NCI-H187 treated with DMSO at 0.1 percent for 48 hours (cell line): ENCODE results near the gene ATIC.
"Not testable (repeated sequence)": the region's sequence is repeated elsewhere in the genome, so short reads cannot be mapped to it uniquely, and the experiment has no call there.

ENCODE experiments used
- DNase-seq: peaks from one replicate; lab custom pipeline; 2025; lab: John Stamatoyannopoulos, UW

ATIC gene

GRCh38 chr2:215315301-215315700 is 3.4 kb downstream of the ATIC start:
- no peak for DNase-seq

- DNase-seq = no peak
These were observed 4.5 kb downstream of the ATIC start for GRCh38 chr2:215316336-215316735.

DNA sequence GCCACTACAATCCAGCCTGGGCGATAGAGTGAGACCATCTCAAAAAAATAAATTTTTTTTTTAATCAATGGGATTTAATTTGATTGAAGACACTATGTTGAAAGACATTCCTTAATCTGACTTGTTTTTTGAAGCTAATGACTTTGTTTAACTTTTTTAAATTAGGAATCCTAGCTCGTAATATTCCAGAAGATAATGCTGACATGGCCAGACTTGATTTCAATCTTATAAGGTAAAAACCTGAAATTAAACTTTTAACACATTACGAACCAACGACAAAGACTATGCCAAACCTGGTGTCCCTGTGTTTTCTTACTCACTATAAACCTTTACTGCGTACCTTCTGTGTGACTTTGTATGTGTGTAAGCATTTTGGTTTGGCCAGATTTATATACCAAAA is 7.6 kb downstream of the ATIC start:
- DNase-seq = no peak

- DNase-seq = no peak
These were observed 8.2 kb downstream of the ATIC start for GRCh38 chr2:215320102-215320501.

- DNase-seq = no peak
These were observed 8.8 kb downstream of the ATIC start for GRCh38 chr2:215320679-215321078.

DNA sequence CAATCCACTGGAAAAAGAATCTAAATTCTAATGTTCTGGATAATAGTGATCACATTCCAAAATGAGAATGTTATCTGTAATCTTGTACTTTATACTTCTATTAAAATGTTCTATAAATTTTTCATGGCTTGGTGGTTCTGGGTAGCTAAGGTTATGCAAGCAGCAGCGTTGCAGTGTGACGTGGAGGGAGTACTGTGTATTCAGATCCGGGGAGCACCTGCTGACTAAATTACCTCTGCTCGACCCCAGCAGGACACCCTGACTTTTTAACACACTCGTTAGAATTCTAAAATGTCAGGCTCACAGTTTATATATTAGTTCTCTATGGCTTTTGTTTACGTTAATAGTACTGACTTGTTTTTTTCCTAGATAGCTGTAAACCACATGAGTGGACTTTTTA is 13.0 kb downstream of the ATIC start:
- DNase-seq = no peak

DNA sequence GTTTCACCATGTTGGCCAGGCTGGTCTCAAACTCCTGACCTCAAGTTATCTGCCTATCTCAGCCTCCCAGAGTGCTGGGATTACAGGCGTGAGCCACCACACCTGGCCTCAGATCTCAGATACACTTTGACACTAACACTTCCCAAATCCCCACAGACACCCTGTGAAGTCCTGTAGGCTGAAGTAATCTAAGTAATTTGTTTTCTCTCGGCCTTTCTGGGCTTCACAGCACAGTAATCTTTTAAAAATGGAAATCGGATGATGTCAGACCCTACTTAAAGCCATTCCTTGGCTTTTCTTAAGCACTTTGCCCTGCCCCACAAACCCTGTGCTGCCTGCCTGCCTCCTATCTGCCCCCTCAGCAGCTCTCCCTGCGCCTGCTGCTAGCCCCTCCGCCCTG is 16.2 kb downstream of the ATIC start:
- no peak for DNase-seq

DNA sequence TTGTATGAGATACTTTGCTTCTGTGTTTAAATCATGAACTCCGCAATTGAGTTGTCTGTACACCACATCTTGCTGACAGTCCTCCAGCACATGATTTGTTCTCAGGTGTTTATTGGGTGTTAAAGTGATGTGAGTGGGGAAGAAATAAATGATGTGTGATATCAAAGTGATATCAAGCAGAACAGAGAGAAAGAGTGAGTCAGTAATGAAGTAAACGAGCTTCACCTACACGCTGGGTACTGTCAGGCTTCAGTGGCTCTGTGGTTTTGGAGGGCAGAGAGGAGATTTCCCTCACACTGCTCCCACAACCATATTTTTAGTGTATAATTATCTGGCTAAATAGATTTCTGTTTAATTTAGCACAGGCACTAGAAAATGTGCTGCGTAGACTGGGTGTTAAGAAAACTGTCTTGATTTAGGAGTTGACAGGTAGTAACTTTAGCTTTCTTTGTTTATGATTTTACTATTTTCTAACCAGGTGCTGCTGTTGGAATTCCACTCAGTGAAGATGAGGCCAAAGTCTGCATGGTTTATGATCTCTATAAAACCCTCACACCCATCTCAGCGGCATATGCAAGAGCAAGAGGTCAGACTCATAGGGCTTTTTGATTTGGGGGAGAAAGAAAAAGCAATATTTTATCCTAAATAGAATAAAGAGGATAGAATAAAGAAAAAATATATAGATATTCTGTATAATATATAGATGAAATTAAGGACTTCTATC is 21.2 kb downstream of the ATIC start:
- DNase-seq = peak; percentile 21

- no peak for DNase-seq
These were observed 27.2 kb downstream of the ATIC start for GRCh38 chr2:215338883-215339679.

DNA sequence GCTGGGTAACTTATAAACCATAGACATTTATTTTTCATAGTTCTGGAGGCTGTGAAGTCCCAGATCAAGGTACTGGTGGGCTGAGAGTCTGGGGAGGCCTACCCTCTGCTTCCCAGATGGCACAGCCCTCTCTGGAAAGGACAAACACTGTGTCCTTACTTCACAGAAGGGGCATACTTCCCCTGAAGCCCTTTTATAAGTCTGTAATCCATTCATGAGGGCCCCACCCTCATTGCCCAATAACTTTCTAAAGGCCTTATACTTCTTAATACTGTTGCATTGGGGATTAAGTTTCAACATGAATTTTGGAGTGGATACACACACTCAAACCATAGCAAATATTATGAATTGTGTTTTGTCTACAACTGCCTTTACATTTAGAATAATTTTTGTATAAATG is 36.0 kb downstream of the ATIC start:
- DNase-seq = no peak

- DNase-seq = no peak
These were observed 40.7 kb downstream of the ATIC start for GRCh38 chr2:215352602-215353001.

DNA sequence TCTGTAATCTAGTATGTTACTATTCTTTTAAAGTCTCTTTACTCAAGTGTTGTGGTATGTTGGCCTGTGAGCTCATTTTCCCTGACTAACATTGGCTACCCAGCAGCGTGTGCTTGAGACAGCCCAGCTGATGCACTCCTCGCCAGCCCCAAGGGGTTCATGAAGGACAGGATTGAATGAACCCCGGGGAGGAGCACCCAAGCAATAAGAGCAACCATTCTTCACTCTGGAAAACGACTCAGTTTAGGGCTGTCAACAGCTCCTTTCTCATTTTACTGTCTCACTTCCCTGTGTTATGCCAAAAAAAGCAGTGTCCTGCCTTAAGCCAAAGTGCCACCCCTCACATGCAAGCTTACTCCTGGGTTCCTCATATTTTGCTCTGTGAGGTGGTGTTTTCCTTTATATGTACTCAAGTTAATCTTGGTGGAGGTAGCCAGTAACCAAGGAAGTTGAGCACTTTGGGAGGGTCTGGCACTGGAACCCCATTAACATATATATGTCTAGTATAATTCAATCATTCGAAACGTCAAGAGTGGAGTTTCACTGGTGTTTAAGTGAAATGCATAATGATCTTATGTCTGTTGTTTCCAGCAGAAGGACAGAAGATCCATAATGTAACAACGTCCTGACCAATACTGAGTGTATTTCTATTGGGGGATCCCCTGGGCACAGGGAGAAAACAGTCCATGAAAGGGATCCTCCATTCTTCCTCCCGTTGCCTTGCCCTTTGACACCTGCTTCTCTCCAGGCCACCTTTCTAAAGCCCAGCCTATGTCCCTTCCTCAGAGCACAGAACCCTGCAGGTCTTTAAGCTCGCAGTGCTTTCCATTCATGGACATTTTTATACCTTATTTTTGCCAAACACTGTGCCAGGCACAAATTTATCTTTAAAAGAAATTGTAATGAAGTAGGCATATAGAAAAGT is 43.2 kb downstream of the ATIC start:
- DNase-seq = no peak

GRCh38 chr2:215355801-215356200 is 43.9 kb downstream of the ATIC start:
- no peak for DNase-seq

DNA sequence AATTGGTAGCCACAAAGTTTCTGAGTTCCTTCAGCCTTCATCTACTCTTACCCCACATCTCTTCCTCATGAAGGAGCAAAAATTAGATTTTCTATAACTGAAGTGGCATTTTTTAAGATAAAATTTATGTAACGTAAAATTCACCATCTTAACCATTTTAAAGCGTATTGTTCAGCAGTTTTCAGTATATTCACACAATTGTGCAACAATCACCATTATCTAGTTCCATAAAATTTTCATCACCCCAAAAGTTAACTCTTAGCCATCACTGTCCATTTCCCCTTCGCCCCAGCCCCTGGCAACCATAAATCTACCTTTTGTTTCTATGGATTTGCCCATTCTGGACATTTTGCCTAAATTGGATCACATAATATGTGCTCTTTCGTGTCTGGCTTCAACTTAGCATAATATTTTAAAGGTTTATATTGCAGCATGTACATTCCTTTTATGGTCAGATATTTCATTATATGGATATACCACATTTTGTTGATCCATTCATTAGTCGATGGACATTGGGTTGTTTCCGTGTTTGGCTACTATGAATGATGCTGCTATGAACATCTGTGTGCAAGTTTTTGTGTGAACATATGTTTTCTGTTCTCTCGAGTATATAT is 44.6 kb downstream of the ATIC start:
- DNase-seq = no peak

- no peak for DNase-seq
These were observed 45.1 kb downstream of the ATIC start for GRCh38 chr2:215356948-215357461.

DNA sequence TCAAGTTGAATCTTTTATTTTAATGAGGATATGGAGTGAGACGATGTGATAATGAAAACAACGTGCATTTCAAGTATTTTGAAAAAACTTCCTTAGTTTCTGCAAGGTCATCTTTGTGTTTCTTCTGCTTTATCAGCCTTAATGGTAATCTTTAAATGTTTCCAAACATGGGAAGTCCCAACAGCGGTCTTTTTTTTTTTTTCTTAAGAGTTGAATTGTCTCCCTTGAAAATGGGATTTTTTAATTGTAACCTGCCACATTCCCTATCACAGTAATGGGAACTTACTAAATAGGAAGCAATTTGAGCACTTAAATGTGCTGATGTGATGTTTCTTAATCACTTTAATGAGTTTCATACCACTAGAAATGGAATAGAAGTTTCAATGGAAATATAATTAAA is 45.8 kb downstream of the ATIC start:
- no peak for DNase-seq

DNA sequence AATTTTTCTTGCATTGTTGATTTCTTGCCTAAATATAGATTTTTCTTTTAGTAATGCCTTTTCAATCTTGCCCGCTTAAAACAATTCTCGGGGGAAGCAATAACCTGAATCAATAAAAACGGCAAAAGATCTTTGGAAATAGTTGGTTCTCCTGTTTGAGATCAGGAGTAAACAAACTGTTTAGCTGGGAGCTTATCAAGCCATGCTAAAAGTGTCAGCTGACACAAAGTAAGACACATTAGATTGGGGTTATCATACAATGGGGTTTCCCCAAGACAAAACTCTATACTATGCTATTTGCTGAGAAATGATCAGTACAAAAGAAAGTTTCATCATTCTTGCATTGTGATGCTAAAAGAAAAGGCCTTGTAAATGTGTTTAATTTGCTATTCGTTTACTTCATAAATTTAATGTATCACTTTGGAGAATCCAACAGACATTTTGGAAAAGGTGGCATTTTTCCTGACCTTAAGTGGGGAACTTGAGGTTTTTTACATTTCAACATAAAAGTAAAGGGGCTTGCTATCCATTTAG is 46.5 kb downstream of the ATIC start:
- DNase-seq = no peak

DNA sequence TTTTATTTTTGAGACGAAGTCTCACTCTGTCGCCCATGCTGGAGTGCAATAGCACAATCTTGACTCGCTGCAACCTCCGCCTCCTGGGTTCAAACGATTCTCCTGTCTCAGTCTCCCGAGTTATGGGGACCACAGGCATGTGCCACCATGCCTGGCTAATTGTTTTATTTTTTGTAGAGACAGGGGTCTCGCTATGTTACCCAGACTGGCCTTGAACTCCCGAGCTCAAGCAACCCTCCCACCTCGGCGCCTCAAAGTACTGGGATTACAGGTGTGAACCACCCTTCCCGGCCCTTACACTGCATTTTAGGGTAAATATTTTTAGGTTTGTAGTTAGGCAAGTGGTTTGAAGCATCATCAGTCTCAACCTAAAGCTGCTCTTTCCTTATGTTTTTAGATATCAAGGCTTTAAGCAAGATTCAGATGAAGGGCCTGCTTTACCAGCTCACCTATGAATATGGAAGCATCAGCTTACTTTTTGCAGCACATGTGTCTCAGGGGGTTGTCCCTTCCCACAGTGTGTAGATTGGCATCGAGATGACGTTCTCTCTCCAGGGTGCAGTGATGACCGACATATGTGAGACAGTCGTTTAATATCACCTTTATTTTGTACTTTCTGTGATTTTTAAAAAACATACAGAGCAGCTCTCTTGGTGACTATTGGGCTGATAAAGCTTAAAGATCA is 47.2 kb downstream of the ATIC start:
- DNase-seq = no peak

- no peak for DNase-seq
These were observed 47.7 kb downstream of the ATIC start for GRCh38 chr2:215359576-215359922.

DNA sequence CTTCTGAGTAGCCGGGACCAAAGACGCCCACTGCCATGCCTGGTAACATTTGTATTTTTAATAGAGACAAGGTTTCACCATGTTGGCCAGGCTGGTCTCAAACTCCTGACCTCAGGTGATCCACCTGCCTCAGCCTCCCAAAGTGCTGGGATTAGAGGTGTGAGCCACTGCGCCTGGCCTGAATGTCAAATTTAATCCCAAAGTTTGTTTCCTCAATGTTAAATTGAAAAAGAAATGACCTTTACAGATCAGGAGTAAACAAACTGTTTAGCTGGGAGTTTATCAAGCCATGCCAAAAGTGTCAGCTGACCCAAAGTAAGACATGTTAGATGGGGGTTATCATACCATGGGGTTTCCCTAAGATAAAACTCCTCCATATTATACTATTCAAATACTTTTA is 48.2 kb downstream of the ATIC start:
- not testable (repeated sequence) for DNase-seq

DNA sequence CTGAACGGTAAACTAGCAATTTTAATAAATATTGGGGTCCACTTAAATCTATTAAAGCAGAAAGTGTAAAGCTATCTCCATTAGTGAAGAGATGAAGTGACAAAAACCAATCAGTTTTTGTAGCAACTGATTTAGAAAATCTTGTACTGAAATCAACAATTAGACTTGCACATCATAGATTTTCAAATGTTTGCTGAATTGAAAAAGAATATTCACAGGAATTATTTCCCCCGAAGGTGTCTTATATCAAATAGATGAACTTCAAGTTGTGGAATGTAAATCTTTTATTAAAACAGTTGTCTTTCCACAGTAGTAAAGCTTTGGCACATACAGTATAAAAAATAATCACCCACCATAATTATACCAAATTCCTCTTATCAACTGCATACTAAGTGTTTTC is 48.7 kb downstream of the ATIC start:
- DNase-seq = no peak
